BLaER1 treated with 17β-estradiol and CSF1 and Interleukin-3, amounts not matched to agents 10 nM and 100 nM (cell line): ENCODE results near the gene GRM1.
A peak's percentile ranks its signal among the peaks of the same experiment; 100 is the strongest.

Experiments
- H3K27ac ChIP-seq, 11 experiments: shearing (Covaris generic); formaldehyde crosslinking; 2 replicates each; pipeline ENCODE4 v1.8.1; 2022
- H3K27me3 ChIP-seq, 11 experiments: shearing (Covaris generic); formaldehyde crosslinking; 2 replicates each; pipeline ENCODE4 v1.8.1; 2022
- H3K36me3 ChIP-seq, 11 experiments: shearing (Covaris generic); formaldehyde crosslinking; 2 replicates each; pipeline ENCODE4 v1.8.1; 2022
- H3K4me1 ChIP-seq, 10 experiments: shearing (Covaris generic); formaldehyde crosslinking; 2 replicates each; pipeline ENCODE4 v1.8.1; 2022
- H3K4me2 ChIP-seq, 11 experiments: shearing (Covaris generic); formaldehyde crosslinking; 2 replicates each; pipeline ENCODE4 v1.8.1; 2022
- H3K4me3 ChIP-seq, 10 experiments: shearing (Covaris generic); formaldehyde crosslinking; 2 replicates each; pipeline ENCODE4 v1.8.1; 2022
- H3K9ac ChIP-seq, 11 experiments: shearing (Covaris generic); formaldehyde crosslinking; 2 replicates each; pipeline ENCODE4 v1.8.1; 2022
- H3K9me3 ChIP-seq, 11 experiments: shearing (Covaris generic); formaldehyde crosslinking; replicated peaks in 1 of 11; 2 replicates each; pipeline ENCODE4 v1.8.1; 2022
- H4K20me1 ChIP-seq, 11 experiments: shearing (Covaris generic); formaldehyde crosslinking; 2 replicates each; pipeline ENCODE4 v1.8.1; 2022
- Cebpa-rat ChIP-seq, 11 experiments: shearing (Covaris generic); IDR thresholded peaks; 2 replicates each; pipeline ENCODE4 v1.8.1; 2022

The GRM1 gene

GRCh38 chr6:146161664-146162063 is 132.8 kb downstream of the GRM1 start:
- Histone ChIP-seq H3K4me1 (no peaks in the 10 kb centered on the region), H3K4me3 (no peak overlapping the region), H3K4me2 (no peak overlapping the region), H4K20me1 (no peaks in the 10 kb centered on the region), H3K9ac (no peak overlapping the region), H3K36me3 (no peaks in the 10 kb centered on the region), H3K27me3 (no peaks in the 10 kb centered on the region), H3K27ac (no peak overlapping the region), H3K9me3 (no peaks in the 10 kb centered on the region)
- no peak for TF ChIP-seq Cebpa-rat (IDR thresholded peaks at IDR 0.05)

DNA sequence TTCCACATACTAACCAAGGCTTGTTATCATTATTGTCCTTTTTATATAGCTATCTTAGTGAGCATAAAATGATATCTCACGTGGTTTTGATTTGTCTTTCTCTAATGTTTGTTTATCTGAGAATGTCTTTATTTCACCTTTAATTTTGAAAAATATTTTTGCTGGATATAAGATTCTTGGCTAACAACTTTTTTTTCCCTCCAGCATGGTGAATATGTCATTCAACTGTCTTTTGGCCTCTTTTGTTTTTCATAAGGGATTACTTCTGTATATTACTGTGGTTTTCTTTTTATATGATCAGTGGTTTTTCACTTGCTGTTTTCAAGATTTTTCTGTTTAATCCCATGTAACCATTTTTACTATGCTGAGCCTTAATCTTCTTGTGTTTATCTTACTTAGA is 141.0 kb downstream of the GRM1 start:
- no peak overlapping the region for H3K27ac ChIP-seq
- H4K20me1 ChIP-seq: no peaks in the 10 kb centered on the region
- no peak overlapping the region for H3K4me2 ChIP-seq
- H3K9me3 ChIP-seq: peaks cover 0 to 9% (median 0%) of the 10 kb centered on the region in 11 experiments; a peak in 1 of 22 replicates
- no peaks in the 10 kb centered on the region for H3K27me3 ChIP-seq
- no peak overlapping the region for H3K4me3 ChIP-seq
- H3K4me1 ChIP-seq: no peaks in the 10 kb centered on the region
- no peak for TF ChIP-seq Cebpa-rat (IDR thresholded peaks at IDR 0.05)
- no peaks in the 10 kb centered on the region for H3K36me3 ChIP-seq
- H3K9ac ChIP-seq: no peak overlapping the region

GRCh38 chr6:146177785-146178184 is 148.9 kb downstream of the GRM1 start:
- no peak overlapping the region for H3K4me2 ChIP-seq
- TF ChIP-seq Cebpa-rat (IDR thresholded peaks at IDR 0.05): no peak
- no peaks in the 10 kb centered on the region for H3K36me3 ChIP-seq
- H3K4me1 ChIP-seq: no peaks in the 10 kb centered on the region
- H3K4me3 ChIP-seq: no peak overlapping the region
- H3K27ac ChIP-seq: no peak overlapping the region
- no peaks in the 10 kb centered on the region for H3K9me3 ChIP-seq
- no peaks in the 10 kb centered on the region for H4K20me1 ChIP-seq
- no peak overlapping the region for H3K9ac ChIP-seq
- no peaks in the 10 kb centered on the region for H3K27me3 ChIP-seq

GRCh38 chr6:146183831-146184230 is 155.0 kb downstream of the GRM1 start:
- H3K27me3 ChIP-seq: no peaks in the 10 kb centered on the region
- H3K4me2 ChIP-seq: no peak overlapping the region
- H3K4me3 ChIP-seq: no peak overlapping the region
- H3K36me3 ChIP-seq: no peaks in the 10 kb centered on the region
- H3K9me3 ChIP-seq: no peaks in the 10 kb centered on the region
- no peak overlapping the region for H3K27ac ChIP-seq
- no peak for TF ChIP-seq Cebpa-rat (IDR thresholded peaks at IDR 0.05)
- no peaks in the 10 kb centered on the region for H4K20me1 ChIP-seq
- H3K9ac ChIP-seq: no peak overlapping the region
- H3K4me1 ChIP-seq: peaks cover 0 to 12% (median 0%) of the 10 kb centered on the region in 10 experiments; a peak in 4 of 20 replicates

DNA sequence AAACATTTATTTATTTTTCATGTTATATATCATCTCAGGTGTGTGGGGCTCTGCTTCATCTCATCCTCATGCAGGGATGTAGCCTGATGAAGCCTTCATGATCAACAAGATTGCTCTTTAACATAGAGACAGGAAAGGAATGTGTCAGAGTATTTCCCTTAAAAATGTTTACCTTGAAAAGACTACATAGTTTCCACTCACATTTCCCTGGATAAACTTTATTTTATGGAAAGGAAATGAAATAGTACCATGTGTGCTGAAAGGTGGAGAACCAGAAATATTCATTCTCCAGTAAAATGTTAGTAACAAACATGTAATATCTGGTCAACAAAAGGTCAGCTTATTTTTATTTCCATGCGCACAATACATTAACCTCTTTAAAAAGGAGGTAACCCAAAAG is 155.8 kb downstream of the GRM1 start:
- Histone ChIP-seq H3K4me2 (no peak overlapping the region), H3K4me3 (no peak overlapping the region), H4K20me1 (no peaks in the 10 kb centered on the region), H3K27ac (no peak overlapping the region), H3K4me1 (peaks cover 0 to 21% (median 0%) of the 10 kb centered on the region in 10 experiments; a peak in 4 of 20 replicates), H3K9me3 (no peaks in the 10 kb centered on the region), H3K36me3 (no peaks in the 10 kb centered on the region), H3K9ac (no peak overlapping the region), H3K27me3 (no peaks in the 10 kb centered on the region)
- TF ChIP-seq Cebpa-rat (IDR thresholded peaks at IDR 0.05): no peak

GRCh38 chr6:146189131-146189530 is 160.3 kb downstream of the GRM1 start:
- H3K9ac ChIP-seq: no peak overlapping the region
- H3K4me1 ChIP-seq: peaks cover 0 to 26% (median 0%) of the 10 kb centered on the region in 10 experiments; a peak in 4 of 20 replicates
- peak overlapping the region in 2 of 11 experiments; percentile 58 to 64; a peak in 4 of 22 replicates for H3K4me2 ChIP-seq
- no peak overlapping the region for H3K4me3 ChIP-seq
- no peaks in the 10 kb centered on the region for H3K27me3 ChIP-seq
- no peaks in the 10 kb centered on the region for H3K36me3 ChIP-seq
- no peaks in the 10 kb centered on the region for H3K9me3 ChIP-seq
- TF ChIP-seq Cebpa-rat (IDR thresholded peaks at IDR 0.05): no peak
- H3K27ac ChIP-seq: peak overlapping the region in 1 of 11 experiments; percentile 8; a peak in 1 of 22 replicates
- H4K20me1 ChIP-seq: no peaks in the 10 kb centered on the region

GRCh38 chr6:146190581-146190980 is 161.7 kb downstream of the GRM1 start:
- Histone ChIP-seq H4K20me1 (no peaks in the 10 kb centered on the region), H3K4me1 (peaks cover 0 to 26% (median 0%) of the 10 kb centered on the region in 10 experiments; a peak in 4 of 20 replicates), H3K9me3 (no peaks in the 10 kb centered on the region), H3K36me3 (no peaks in the 10 kb centered on the region), H3K9ac (no peak overlapping the region), H3K27ac (no peak overlapping the region), H3K4me3 (no peak overlapping the region), H3K4me2 (no peak overlapping the region), H3K27me3 (no peaks in the 10 kb centered on the region)
- TF ChIP-seq Cebpa-rat (IDR thresholded peaks at IDR 0.05): no peak

- TF ChIP-seq Cebpa-rat (IDR thresholded peaks at IDR 0.05): no peak
- Histone ChIP-seq H4K20me1 (no peaks in the 10 kb centered on the region), H3K27me3 (no peaks in the 10 kb centered on the region), H3K9me3 (no peaks in the 10 kb centered on the region), H3K36me3 (no peaks in the 10 kb centered on the region), H3K9ac (no peak overlapping the region), H3K4me1 (peaks cover 0 to 26% (median 0%) of the 10 kb centered on the region in 10 experiments; a peak in 4 of 20 replicates), H3K4me2 (no peak overlapping the region), H3K27ac (no peak overlapping the region), H3K4me3 (no peak overlapping the region)
Measured at GRCh38 chr6:146191166-146191565, 162.3 kb downstream of the GRM1 start.

DNA sequence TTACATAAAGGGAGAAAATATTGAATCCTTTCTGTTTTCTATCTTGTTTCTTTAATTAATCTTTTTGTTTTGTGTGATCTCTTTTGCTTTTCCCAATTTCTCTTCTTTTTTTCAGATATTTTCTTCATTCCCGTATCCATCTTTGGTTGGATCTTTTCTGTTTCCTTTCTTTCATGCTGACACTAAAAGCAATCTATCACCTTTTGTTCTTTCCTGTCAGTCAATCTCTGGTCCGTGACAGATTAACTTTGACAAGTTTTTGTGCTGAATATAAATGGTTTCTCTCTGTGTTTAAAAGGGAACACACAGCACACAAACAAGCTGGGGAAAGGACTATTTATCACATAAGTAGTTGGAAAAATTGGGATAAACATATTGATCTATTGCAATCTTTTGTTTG is 162.8 kb downstream of the GRM1 start:
- H4K20me1 ChIP-seq: no peaks in the 10 kb centered on the region
- no peak overlapping the region for H3K4me3 ChIP-seq
- H3K4me1 ChIP-seq: peaks cover 0 to 26% (median 0%) of the 10 kb centered on the region in 10 experiments; a peak in 4 of 20 replicates
- H3K27ac ChIP-seq: no peak overlapping the region
- H3K27me3 ChIP-seq: no peaks in the 10 kb centered on the region
- H3K9me3 ChIP-seq: no peaks in the 10 kb centered on the region
- no peak for TF ChIP-seq Cebpa-rat (IDR thresholded peaks at IDR 0.05)
- no peaks in the 10 kb centered on the region for H3K36me3 ChIP-seq
- no peak overlapping the region for H3K4me2 ChIP-seq
- no peak overlapping the region for H3K9ac ChIP-seq

- no peak overlapping the region for H3K4me3 ChIP-seq
- H3K4me1 ChIP-seq: peaks cover 0 to 8% (median 0%) of the 10 kb centered on the region in 10 experiments; a peak in 2 of 20 replicates
- no peaks in the 10 kb centered on the region for H3K9me3 ChIP-seq
- no peaks in the 10 kb centered on the region for H3K27me3 ChIP-seq
- no peaks in the 10 kb centered on the region for H3K36me3 ChIP-seq
- no peak for TF ChIP-seq Cebpa-rat (IDR thresholded peaks at IDR 0.05)
- no peak overlapping the region for H3K9ac ChIP-seq
- no peaks in the 10 kb centered on the region for H4K20me1 ChIP-seq
- no peak overlapping the region for H3K27ac ChIP-seq
- no peak overlapping the region for H3K4me2 ChIP-seq
Measured at GRCh38 chr6:146194434-146194833, 165.6 kb downstream of the GRM1 start.
